H1 (cell line): ENCODE measurements around the gene SLC35F6.

Experiments
- CREB1 ChIP-seq: IDR thresholded peaks from 2 replicates; pipeline ENCODE4 v1.6.1; 2012; ENCODE audit warnings: inconsistent platforms
- CTCF ChIP-seq, 3 experiments: IDR thresholded peaks; 1 replicate in 2 of 3; 2 replicates in 1 of 3; pipeline versions ENCODE4 v1.5.1 to v1.6.1; 2011; ENCODE audit warnings: low read length in 3 of 3, mild to moderate bottlenecking in 3 of 3, inconsistent platforms in 2 of 3, low read depth in 1 of 3, moderate library complexity in 1 of 3; ENCODE audit not compliant: insufficient read depth in 1 of 3; ENCODE audit errors: control extremely low read depth in 1 of 3
- MAX ChIP-seq: IDR thresholded peaks from 2 replicates; pipeline ENCODE4 v1.6.1; 2012; ENCODE audit warnings: inconsistent platforms
- POLR2A ChIP-seq, 2 experiments: IDR thresholded peaks; 1 replicate in 1 of 2; 2 replicates in 1 of 2; pipeline ENCODE4 v1.6.1; 2011; ENCODE audit warnings: low read depth in 2 of 2, low read length in 2 of 2, mild to moderate bottlenecking in 2 of 2; ENCODE audit errors: control extremely low read depth in 1 of 2
- SP2 ChIP-seq: IDR thresholded peaks from 2 replicates; pipeline ENCODE4 v1.6.1; 2012; ENCODE audit warnings: mild to moderate bottlenecking, low read length, inconsistent platforms
- TEAD4 ChIP-seq: IDR thresholded peaks from 2 replicates; pipeline ENCODE4 v1.6.1; 2012; ENCODE audit warnings: low read depth, low read length, inconsistent platforms, mixed read lengths

- no peak for TF ChIP-seq SP2
- TF ChIP-seq CTCF (IDR thresholded peaks at IDR 0.05; ENCODE audit: control extremely low read depth in 1 of 3, insufficient read depth in 1 of 3, low read depth in 1 of 3, low read length in 3 of 3): no peak
- no peak for TF ChIP-seq POLR2A (IDR thresholded peaks at IDR 0.05; ENCODE audit: control extremely low read depth in 1 of 2, low read depth in 2 of 2, low read length in 2 of 2)
- TF ChIP-seq MAX: no peak
- no peak for TF ChIP-seq CREB1
- no peak; the same call in 1 of the 2 replicates for TF ChIP-seq TEAD4
These were observed 6.0 kb upstream of the SLC35F6 start for GRCh38 chr2:26757873-26758789.
